GM10248 (cell line): Measurements from ENCODE around the gene ADAMTSL2.

Experiments
- CTCF ChIA-PET: fragments of 300-600 bp; sonication (Branson Sonifier 250); formaldehyde crosslinking; extraction: SDS; loops from one replicate; lab custom pipeline; 2021; ENCODE audit warnings: antibody characterized with exemption; lab: Yijun Ruan, JAX
- POLR2A ChIA-PET: fragments of 350-650 bp; sonication (Branson Sonifier 250); formaldehyde crosslinking; extraction: SDS; loops from one replicate; lab custom pipeline; 2020; ENCODE audit warnings: antibody characterized with exemption; lab: Yijun Ruan, JAX
- DNase-seq: peaks from one replicate; pipeline ENCODE4 v3.0.0; 2012; ENCODE audit errors: extremely low spot score
- CTCF ChIP-seq: IDR thresholded peaks from 2 replicates; pipeline ENCODE4 v1.5.1; 2012; ENCODE audit warnings: mild to moderate bottlenecking, low read depth; ENCODE audit errors: extremely low read depth, missing control alignments, control extremely low read depth

ADAMTSL2 gene

DNA sequence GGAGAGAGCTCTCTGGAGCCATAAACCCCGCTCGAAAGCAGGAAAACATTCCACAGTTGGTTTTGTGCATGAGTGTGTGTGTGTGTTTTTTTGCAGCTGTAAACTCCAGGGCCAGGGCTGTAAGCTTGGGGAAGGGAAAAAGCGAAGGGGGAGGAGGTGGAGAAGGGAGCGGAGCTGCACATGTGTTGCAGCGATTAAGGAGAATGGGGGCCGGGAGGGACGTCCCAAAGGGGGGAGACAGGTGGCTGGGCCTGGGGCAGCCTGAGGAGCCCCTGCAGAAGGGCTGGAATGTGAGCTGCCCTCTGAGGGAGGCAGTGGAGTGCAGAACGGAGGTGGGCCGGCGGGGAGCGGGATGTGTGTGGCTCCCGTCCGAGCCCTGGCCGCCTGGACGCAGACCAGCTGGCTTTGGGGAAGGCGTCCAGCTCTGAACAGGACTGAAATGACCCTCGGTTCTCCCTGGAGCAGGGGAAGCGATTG lies 7.0 kb upstream of the ADAMTSL2 start:
- no peak for TF ChIP-seq CTCF
- ChIA-PET CTCF (no interaction called here), POLR2A (no interaction called here)
- no peak for DNase-seq

DNA sequence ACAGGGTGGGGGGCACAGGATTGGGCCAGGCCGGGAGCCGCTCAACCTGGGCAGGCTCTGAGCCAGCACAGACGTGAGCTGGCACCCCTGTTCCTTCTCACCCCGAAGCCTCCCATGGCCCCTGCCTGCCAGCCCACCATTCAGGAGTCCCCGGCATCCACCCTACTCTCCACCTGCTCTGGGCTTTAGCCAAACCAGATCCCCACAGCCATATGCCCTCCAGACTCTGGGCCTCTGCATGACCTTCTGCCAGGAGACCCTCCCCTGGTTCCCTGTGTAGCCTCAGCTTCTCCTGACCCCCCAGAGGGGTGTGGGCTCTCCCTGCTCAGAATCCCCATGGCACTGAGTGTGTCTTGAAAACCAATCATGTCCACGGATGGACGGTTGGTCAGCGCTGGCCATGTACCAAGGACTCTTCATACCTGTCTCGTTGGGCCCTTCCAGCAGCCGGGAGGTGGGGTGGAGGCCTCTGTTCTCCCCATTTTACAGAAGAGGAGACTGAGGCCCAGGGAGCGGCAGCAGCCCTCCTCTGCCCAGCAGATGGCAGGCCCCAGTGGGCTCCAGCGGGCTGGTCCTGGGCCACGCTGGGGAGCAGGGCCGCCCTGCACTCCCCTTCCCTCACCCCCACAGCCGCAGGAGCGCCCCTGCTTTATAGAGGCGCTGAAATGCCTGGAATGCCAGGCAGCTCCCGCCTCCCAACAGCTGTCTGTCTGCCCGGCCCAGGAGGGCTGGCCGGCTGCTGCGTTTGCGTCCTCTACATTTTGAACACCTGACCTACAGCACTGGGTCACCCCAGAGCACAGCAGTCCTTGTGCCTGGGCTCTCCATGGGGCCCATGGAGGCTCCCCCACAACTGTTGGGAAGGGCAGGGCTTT lies 6.3 kb upstream of the ADAMTSL2 start:
- ChIA-PET CTCF (no interaction called here), POLR2A (no interaction called here)
- DNase-seq: no peak
- no peak for TF ChIP-seq CTCF

GRCh38 chr9:133528876-133529241 lies 5.6 kb upstream of the ADAMTSL2 start:
- no peak for TF ChIP-seq CTCF
- DNase-seq: no peak
- ChIA-PET POLR2A (no interaction called here), CTCF (interaction anchor here (1.3 kb wide), 1 partner anchor 213 kb away, joined by 4 read pairs; no protein-coding TSS in a partner anchor)

DNA sequence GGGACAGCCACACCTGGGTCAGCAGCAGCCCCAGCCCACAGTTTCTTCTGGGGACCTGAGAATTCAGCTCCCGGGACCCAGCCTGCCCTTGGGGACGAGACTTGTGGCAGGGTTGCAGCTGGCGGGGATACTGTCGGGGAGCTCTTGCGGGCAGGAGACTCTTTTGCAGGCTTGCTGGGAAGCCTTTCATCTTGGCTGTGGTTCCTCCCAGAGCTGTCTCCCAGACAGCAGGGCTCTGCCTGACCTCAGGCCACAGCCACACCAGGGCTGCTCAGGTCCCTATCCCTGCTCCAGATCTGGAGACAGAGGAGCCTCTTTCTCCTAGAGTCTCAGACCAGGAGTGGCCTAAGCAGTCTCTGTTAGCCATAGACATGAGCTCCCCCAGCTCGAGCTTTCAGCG lies 5.0 kb upstream of the ADAMTSL2 start:
- ChIA-PET CTCF (interaction anchor here (1.3 to 1.6 kb wide), 2 partner anchors 213 to 253 kb away, joined by 3 to 4 read pairs; no protein-coding TSS in a partner anchor), POLR2A (no interaction called here)
- no peak for DNase-seq
- no peak for TF ChIP-seq CTCF

- no peak for DNase-seq
- POLR2A ChIA-PET: no interaction called here
- CTCF ChIA-PET: interaction anchor here (1.3 to 4.3 kb wide), 3 partner anchors 197 to 252 kb away, joined by 3 to 34 read pairs (median 4); no protein-coding TSS in a partner anchor
- no peak for TF ChIP-seq CTCF
Measured at GRCh38 chr9:133529874-133530273, 4.6 kb upstream of the ADAMTSL2 start.

GRCh38 chr9:133531293-133531692 lies 3.2 kb upstream of the ADAMTSL2 start:
- CTCF ChIA-PET: interaction anchor here (1.9 to 4.3 kb wide), 2 partner anchors 9 to 196 kb away, joined by 7 to 34 read pairs; no protein-coding TSS in a partner anchor
- POLR2A ChIA-PET: no interaction called here
- TF ChIP-seq CTCF: no peak
- no peak for DNase-seq
